Stimulated activated CD8-positive, alpha-beta memory T cell treated with anti-CD3 and anti-CD28 coated beads, Interleukin-4, amount 100 ng/mL, for 1 hour (primary cell): ENCODE data around the gene NR2F1-AS1.
"Not testable (repeated sequence)": the region's sequence is repeated elsewhere in the genome, so short reads cannot be mapped to it uniquely, and the experiment has no call there.

ENCODE experiments used
- DNase-seq, 2 donors: peaks; one replicate each; pipeline ENCODE4 v3.0.0-alpha.2; 2020; ENCODE audit warnings: low read depth in 2 of 2, low spot score in 1 of 2

The NR2F1-AS1 gene

GRCh38 chr5:93395010-93395409 is 186.0 kb downstream of the NR2F1-AS1 start:
- no peak for DNase-seq

GRCh38 chr5:93394301-93394700 is 186.7 kb downstream of the NR2F1-AS1 start:
- DNase-seq: no peak

GRCh38 chr5:93391169-93391568 is 189.8 kb downstream of the NR2F1-AS1 start:
- DNase-seq: not testable (repeated sequence)

- no peak for DNase-seq
Measured at GRCh38 chr5:93385655-93386054, 195.4 kb downstream of the NR2F1-AS1 start.

GRCh38 chr5:93384995-93385394 is 196.0 kb downstream of the NR2F1-AS1 start:
- no peak for DNase-seq

GRCh38 chr5:93384026-93384425 is 197.0 kb downstream of the NR2F1-AS1 start:
- DNase-seq: no peak

- DNase-seq: no peak
Measured at GRCh38 chr5:93382188-93382825, 198.7 kb downstream of the NR2F1-AS1 start.

- no peak for DNase-seq
Measured at GRCh38 chr5:93381057-93381456, 200.0 kb downstream of the NR2F1-AS1 start.

- no peak for DNase-seq
Measured at GRCh38 chr5:93378073-93378472, 202.9 kb downstream of the NR2F1-AS1 start.

- no peak for DNase-seq
Measured at GRCh38 chr5:93371893-93372292, 209.1 kb downstream of the NR2F1-AS1 start.

GRCh38 chr5:93364378-93364777 is 216.6 kb downstream of the NR2F1-AS1 start:
- no peak for DNase-seq

- DNase-seq: no peak
Measured at GRCh38 chr5:93360436-93361088, 220.5 kb downstream of the NR2F1-AS1 start.

GRCh38 chr5:93359960-93360305 is 221.1 kb downstream of the NR2F1-AS1 start:
- DNase-seq: no peak
